Thoracic aorta (tissue), 2 donors: ENCODE results near the gene SLC45A3. TPM values are rescaled to one million over a fixed set of nuclear protein-coding genes. Genes with fewer than 3 reads are reported as not detected.

Experiments used
- ATAC-seq: fragments of 150-250 bp; one replicate; pipeline ENCODE4 v1.8.0; 2017; ENCODE audit warnings: low read depth; ENCODE audit not compliant: insufficient number of reproducible peaks, low FRiP score
- DNase-seq: peaks from one replicate; pipeline ENCODE4 v3.0.0-alpha.2; 2020; ENCODE audit warnings: low spot score
- H3K27ac ChIP-seq, 2 donors: fragments of 200-600 bp; sonication (generic); 1 replicate in 1 of 2; 2 replicates in 1 of 2; pipeline ENCODE4 v1.5.1; 2016; ENCODE audit warnings: mild to moderate bottlenecking in 2 of 2, moderate library complexity in 2 of 2
- H3K27me3 ChIP-seq: fragments of 200-600 bp; sonication (generic); replicated peaks from 2 replicates; pipeline ENCODE4 v1.6.0; 2016; ENCODE audit warnings: mild to moderate bottlenecking; ENCODE audit not compliant: insufficient read depth
- H3K36me3 ChIP-seq: fragments of 200-600 bp; sonication (generic); one replicate; pipeline ENCODE4 v1.5.1; 2016
- H3K4me1 ChIP-seq, 2 donors: fragments of 200-600 bp; sonication (generic); 1 replicate in 1 of 2; 2 replicates in 1 of 2; pipeline versions ENCODE4 v1.5.1 to v1.6.0; 2016; ENCODE audit warnings: low read depth in 2 of 2, mild to moderate bottlenecking in 1 of 2; ENCODE audit not compliant: control insufficient read depth in 1 of 2
- H3K4me3 ChIP-seq: fragments of 200-600 bp; sonication (generic); 2 replicates; pipeline ENCODE4 v1.5.1; 2016; ENCODE audit warnings: mild to moderate bottlenecking
- H3K9me3 ChIP-seq: fragments of 200-600 bp; sonication (generic); 2 replicates; pipeline ENCODE4 v1.5.1; 2016
- total RNA-seq, 2 donors: library from RNA; depleted of rRNA; stranded (reverse); fragments of >200 nt; gene quantifications; one replicate each; pipeline versions ENCODE4 v1.1.0 to v1.2.3, GENCODE V29; 2016
- TF ChIP-seq, protein P1 (sequence below): fragments of 200-600 bp; sonication (generic); IDR thresholded peaks from one replicate; pipeline ENCODE4 v1.5.1; 2019; ENCODE audit warnings: antibody characterized with exemption

Gene SLC45A3
- total RNA-seq, 2 donors from 2014 or later: 5.3 to 8.3 TPM

DNA sequence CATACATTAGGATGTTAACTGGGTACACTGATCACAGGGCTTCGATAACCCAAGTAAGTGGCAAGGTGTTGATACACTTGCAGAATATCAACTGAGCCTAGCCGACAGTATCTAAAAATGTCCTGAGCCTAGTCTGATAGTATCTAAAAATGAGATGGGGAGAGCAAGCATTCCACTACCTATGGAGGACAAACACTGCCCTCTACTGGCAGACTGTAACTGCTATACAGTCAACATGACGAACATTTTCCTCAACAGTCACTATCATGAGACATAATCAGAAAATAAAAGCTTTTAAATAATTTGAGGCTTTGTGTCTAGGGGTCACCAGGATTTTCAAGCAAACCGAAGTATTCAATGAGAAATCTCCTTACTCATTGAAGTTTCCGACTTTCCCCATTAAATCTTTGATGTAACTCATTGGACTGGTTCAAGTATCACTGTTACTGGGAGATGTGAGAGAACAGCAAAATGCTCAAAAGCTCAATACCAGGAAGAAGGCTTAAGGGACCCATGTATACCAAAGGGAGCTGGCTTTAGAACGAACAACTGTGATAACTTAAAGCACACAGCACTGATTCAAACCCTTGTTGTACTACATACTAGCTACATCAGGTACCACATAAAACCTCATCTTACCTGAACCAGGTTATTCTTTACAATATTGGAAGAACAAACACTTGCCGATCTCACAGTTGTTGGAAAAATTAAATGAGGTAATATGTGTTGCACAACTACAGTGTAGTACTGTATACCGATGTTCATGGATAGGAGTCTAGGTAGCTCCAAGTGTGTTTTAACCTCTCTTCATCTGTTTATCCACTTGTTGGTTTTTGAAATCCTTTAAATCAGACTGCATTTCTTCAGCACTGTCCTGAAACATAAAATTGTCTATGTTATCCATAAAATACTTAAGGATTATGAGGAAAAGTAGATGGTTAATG, 31.1 kb upstream of the SLC45A3 start:
- peaks cover 5% of the 10 kb centered on the region for H3K36me3 ChIP-seq
- no peaks in the 10 kb centered on the region for H3K9me3 ChIP-seq
- TF ChIP-seq, protein P1, sequence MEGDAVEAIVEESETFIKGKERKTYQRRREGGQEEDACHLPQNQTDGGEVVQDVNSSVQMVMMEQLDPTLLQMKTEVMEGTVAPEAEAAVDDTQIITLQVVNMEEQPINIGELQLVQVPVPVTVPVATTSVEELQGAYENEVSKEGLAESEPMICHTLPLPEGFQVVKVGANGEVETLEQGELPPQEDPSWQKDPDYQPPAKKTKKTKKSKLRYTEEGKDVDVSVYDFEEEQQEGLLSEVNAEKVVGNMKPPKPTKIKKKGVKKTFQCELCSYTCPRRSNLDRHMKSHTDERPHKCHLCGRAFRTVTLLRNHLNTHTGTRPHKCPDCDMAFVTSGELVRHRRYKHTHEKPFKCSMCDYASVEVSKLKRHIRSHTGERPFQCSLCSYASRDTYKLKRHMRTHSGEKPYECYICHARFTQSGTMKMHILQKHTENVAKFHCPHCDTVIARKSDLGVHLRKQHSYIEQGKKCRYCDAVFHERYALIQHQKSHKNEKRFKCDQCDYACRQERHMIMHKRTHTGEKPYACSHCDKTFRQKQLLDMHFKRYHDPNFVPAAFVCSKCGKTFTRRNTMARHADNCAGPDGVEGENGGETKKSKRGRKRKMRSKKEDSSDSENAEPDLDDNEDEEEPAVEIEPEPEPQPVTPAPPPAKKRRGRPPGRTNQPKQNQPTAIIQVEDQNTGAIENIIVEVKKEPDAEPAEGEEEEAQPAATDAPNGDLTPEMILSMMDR: peak; percentile 90
- DNase-seq (peak; percentile 70), ATAC-seq (peak; percentile 75)
- peaks cover 3 to 30% of the 10 kb centered on the region in 2 donors for H3K4me1 ChIP-seq
- no peaks in the 10 kb centered on the region for H3K27me3 ChIP-seq
- H3K27ac ChIP-seq: peak overlapping the region in 1 of 2 donors; percentile 15
- H3K4me3 ChIP-seq: no peak overlapping the region

DNA sequence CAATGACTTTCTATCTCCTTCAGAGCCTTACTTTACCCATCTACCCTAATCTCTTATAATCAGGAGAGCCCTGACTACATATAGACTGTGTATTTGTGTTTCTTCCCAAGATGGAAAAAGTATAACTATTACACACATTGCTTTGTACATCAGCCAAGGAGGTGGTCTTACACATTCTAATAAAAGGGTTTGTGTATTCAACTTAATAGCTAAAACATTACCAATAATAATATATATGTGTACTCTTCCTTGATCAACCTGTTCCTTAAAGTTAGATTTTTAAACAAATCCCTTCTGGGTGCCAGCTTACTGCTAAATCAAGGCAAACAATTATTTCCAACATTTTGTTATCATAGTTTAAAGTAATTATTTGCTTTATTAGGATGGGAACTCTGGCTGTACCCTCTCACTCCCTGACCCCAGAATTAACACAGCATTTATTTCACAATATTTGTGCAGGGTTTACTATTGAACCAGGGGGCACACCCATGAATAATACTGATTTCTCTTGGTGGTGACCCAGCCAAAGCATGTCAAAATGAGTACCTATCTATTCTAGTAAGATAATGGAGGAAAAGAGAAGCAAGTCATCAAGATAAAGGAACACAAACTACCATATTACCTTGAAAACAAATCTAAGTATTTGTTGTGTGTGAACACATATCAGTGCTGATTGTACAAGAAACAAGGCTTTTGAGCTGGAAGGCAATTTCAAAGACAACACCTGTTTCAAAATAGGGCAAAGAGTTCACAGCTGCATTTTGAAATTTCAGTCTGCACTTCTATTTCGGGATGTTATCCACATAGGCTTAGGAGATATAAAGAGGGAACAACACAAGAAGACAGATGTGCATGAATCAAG, 30.1 kb upstream of the SLC45A3 start:
- peaks cover 3 to 30% of the 10 kb centered on the region in 2 donors for H3K4me1 ChIP-seq
- no peak overlapping the region for H3K27ac ChIP-seq
- H3K27me3 ChIP-seq: no peaks in the 10 kb centered on the region
- TF ChIP-seq, protein P1: no peak
- DNase-seq (no peak), ATAC-seq (no peak)
- H3K9me3 ChIP-seq: no peaks in the 10 kb centered on the region
- peaks cover 4% of the 10 kb centered on the region for H3K36me3 ChIP-seq
- no peak overlapping the region for H3K4me3 ChIP-seq

DNA sequence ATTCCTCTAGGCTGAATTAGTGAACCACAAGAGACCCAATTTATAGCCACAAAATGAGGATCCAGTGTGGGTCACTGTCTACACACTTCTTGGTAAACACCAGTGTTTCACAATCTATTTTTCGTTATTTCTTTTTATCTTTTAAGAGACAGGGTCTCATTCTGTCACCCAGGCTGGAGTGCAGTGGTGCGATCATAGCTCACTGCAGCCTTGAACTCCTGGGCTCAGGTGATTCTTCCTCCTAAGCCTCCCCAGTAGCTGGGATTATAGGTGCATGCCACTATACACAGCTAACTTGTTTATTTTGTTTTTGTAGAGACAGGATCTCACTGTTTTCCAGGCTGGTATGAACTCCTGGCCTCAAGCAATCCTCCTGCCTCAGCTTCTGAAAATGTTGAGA, 29.3 kb upstream of the SLC45A3 start:
- Histone ChIP-seq H3K4me1 (peaks cover 3 to 30% of the 10 kb centered on the region in 2 donors), H3K9me3 (no peaks in the 10 kb centered on the region), H3K36me3 (no peaks in the 10 kb centered on the region), H3K4me3 (no peak overlapping the region), H3K27ac (no peak overlapping the region), H3K27me3 (no peaks in the 10 kb centered on the region)
- DNase-seq (no peak), ATAC-seq (no peak)
- TF ChIP-seq, protein P1: no peak

DNA sequence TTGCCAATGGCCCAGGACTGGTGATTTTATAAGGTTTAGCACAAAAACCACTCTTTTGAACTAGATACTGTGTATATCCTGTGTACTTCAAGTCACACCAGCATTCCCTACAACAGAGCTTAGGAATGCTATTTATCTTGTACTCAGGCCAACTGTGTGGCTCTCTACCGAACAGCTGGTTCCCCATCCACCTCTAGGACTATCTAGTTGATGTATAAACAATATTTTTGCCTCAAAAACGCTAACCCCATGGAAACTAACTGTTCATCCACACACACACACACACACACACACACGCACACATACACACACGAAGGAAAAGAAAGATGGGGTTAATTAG, 28.7 kb upstream of the SLC45A3 start:
- no peak for ATAC-seq
- no peak overlapping the region for H3K27ac ChIP-seq
- H3K4me3 ChIP-seq: no peak overlapping the region
- no peaks in the 10 kb centered on the region for H3K36me3 ChIP-seq
- no peaks in the 10 kb centered on the region for H3K9me3 ChIP-seq
- TF ChIP-seq, protein P1: no peak
- H3K4me1 ChIP-seq: peaks cover 3 to 30% of the 10 kb centered on the region in 2 donors
- DNase-seq: no peak
- H3K27me3 ChIP-seq: no peaks in the 10 kb centered on the region
